IgD-negative memory B cell (primary cell): ENCODE data around the gene ZCCHC14. TPM values are rescaled to one million over a fixed set of nuclear protein-coding genes. Genes with fewer than 3 reads are reported as not detected.
"Not testable (repeated sequence)": the region's sequence is repeated elsewhere in the genome, so short reads cannot be mapped to it uniquely, and the experiment has no call there.

ENCODE experiments used
- H3K27ac Mint-ChIP-seq, 3 donors: one replicate each; pipeline ENCODE4 v1.8.0; 2020 to 2022; ENCODE audit warnings: mild to moderate bottlenecking in 3 of 3, mixed read lengths in 3 of 3, moderate library complexity in 1 of 3
- H3K27me3 Mint-ChIP-seq: one replicate; pipeline ENCODE4 v1.8.0; 2021; ENCODE audit warnings: mixed read lengths
- H3K36me3 Mint-ChIP-seq: one replicate; pipeline ENCODE4 v1.8.0; 2020; ENCODE audit warnings: mild to moderate bottlenecking, mixed read lengths
- H3K4me1 Mint-ChIP-seq, 3 donors: one replicate each; pipeline ENCODE4 v1.8.0; 2020 to 2022; ENCODE audit warnings: mixed read lengths in 3 of 3, mild to moderate bottlenecking in 1 of 3
- H3K4me3 Mint-ChIP-seq, 4 donors: one replicate each; pipeline ENCODE4 v1.8.0; 2020 to 2022; ENCODE audit warnings: mild to moderate bottlenecking in 4 of 4, mixed read lengths in 4 of 4, moderate library complexity in 3 of 4
- H3K9me3 Mint-ChIP-seq, 3 donors: one replicate each; pipeline ENCODE4 v1.8.0; 2020 to 2021; ENCODE audit warnings: mixed read lengths in 3 of 3, mild to moderate bottlenecking in 1 of 3
- polyA plus RNA-seq: library from polyadenylated mRNA; unstranded; fragments of 300-500 nt; fragmentation: Illumina TruSeq; gene quantifications from one replicate; pipeline ENCODE4 v1.2.3, GENCODE V29; 2021

ZCCHC14 gene
- polyA plus RNA-seq, 1 donor from 2014 or later = 0.53 TPM

DNA sequence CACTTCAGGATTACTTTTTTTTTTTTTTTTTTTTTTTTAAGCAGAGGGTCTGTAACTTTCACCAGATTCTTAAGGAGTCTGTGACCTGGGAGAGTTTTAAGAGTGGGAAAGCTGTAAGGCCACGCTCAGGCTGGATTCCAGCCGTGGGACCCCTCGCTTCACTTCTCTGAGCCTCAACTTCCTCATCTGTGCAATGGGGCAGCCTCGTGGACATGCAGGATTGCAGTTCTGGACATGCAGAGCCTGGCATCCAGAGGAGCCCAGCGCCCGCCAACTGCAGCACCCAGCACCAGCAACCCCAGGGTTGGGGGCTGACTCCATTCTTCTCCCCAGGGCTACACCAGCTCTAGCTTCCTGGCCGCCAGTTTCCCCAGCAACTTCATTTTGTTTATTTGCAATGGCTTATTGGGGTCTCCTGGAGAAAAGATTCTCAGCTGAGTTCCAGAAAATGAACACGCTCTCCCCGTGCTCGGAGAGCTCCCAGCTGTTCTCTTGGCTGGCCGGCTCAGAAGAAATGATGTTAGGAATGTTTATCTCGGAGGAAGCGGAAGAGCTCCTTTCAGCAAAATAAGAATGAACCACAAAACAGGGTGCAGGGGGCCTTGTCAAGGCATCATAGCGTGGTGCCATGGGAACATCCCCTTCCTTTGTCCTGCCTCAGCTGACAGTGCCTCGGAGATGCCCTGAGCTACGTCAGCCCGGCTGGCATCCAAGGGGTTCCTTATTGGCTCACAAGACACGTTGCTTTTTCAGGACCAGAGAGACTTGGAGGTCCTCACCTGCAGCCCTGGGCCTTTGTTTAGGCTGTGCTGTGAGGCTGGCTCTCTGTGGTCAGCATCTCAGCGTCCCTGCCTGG lies 22.9 kb upstream of the ZCCHC14 start:
- Mint-ChIP-seq H3K27me3 (peaks cover 18% of the 10 kb centered on the region), H3K4me3 (no peak overlapping the region), H3K27ac (no peak overlapping the region), H3K4me1 (no peaks in the 10 kb centered on the region), H3K36me3 (no peaks in the 10 kb centered on the region), H3K9me3 (no peaks in the 10 kb centered on the region)

GRCh38 chr16:87509778-87510177 lies 17.0 kb upstream of the ZCCHC14 start:
- H3K4me3 Mint-ChIP-seq, H3K4me1 Mint-ChIP-seq, H3K9me3 Mint-ChIP-seq, H3K36me3 Mint-ChIP-seq, H3K27ac Mint-ChIP-seq: not testable (repeated sequence)
- H3K27me3 Mint-ChIP-seq = peaks cover 35% of the 10 kb centered on the region

DNA sequence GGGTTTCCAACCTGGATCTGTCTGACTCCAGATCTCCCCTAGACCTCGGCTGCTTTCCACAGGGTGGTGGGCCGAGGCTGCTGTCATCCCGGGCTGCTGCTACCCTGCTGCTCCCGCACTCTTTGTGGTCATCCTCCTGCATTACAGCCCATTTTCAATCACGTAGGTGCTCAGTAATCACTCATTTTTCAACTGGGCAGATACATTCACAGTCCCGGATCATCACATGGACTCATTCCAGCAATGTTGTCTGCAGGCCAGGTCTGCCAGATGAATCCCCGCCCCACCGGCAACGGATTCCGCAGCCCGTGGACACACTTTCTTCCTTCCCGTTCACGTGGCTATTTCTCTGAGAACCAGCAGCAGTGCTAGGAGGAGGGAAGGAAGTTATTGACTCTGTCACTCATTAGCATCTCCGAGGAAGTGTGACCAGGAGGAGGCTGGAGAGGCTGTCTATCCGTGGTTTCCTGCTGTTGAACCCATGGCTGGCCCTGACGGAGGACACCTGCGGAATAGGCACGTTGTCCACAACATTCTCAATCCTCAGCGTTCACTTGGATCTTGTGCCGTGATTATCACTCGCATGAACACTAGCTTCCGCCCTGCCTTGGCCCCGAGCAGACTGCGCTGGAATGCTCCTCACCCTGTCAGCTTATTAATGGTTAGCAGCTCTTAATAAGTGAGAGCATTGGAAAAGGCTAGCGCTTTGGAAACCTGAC lies 14.7 kb upstream of the ZCCHC14 start:
- Mint-ChIP-seq H3K4me1 (peaks cover 0 to 6% (median 0%) of the 10 kb centered on the region in 3 donors), H3K27ac (no peak overlapping the region), H3K4me3 (no peak overlapping the region), H3K27me3 (peaks cover 35% of the 10 kb centered on the region), H3K36me3 (peaks cover 4% of the 10 kb centered on the region), H3K9me3 (no peaks in the 10 kb centered on the region)

- no peak overlapping the region for H3K4me3 Mint-ChIP-seq
These were observed 13.9 kb upstream of the ZCCHC14 start for GRCh38 chr16:87506423-87507350.

GRCh38 chr16:87505834-87506233 lies 13.0 kb upstream of the ZCCHC14 start:
- Mint-ChIP-seq H3K4me1 (peaks cover 0 to 6% (median 0%) of the 10 kb centered on the region in 3 donors), H3K36me3 (peaks cover 4% of the 10 kb centered on the region), H3K27me3 (peaks cover 30% of the 10 kb centered on the region), H3K9me3 (no peaks in the 10 kb centered on the region), H3K27ac (no peak overlapping the region), H3K4me3 (no peak overlapping the region)

More at GRCh38 chr16:87506423-87507350, 13.9 kb upstream of the ZCCHC14 start:
- Mint-ChIP-seq H3K27me3 (peaks cover 32% of the 10 kb centered on the region), H3K9me3 (no peaks in the 10 kb centered on the region), H3K4me1 (peaks cover 0 to 6% (median 0%) of the 10 kb centered on the region in 3 donors), H3K36me3 (peaks cover 4% of the 10 kb centered on the region), H3K27ac (no peak overlapping the region)

- H3K27me3 Mint-ChIP-seq = peaks cover 36% of the 10 kb centered on the region
- not testable (repeated sequence) for H3K4me3 Mint-ChIP-seq, H3K27ac Mint-ChIP-seq, H3K36me3 Mint-ChIP-seq, H3K4me1 Mint-ChIP-seq, H3K9me3 Mint-ChIP-seq
These were observed 10.6 kb upstream of the ZCCHC14 start for GRCh38 chr16:87503232-87503937.

- no peaks in the 10 kb centered on the region for H3K9me3 Mint-ChIP-seq
- no peak overlapping the region for H3K27ac Mint-ChIP-seq
- peaks cover 37% of the 10 kb centered on the region for H3K27me3 Mint-ChIP-seq
- H3K4me1 Mint-ChIP-seq = peaks cover 0 to 6% (median 5%) of the 10 kb centered on the region in 3 donors
- H3K4me3 Mint-ChIP-seq = no peak overlapping the region
- H3K36me3 Mint-ChIP-seq = peaks cover 1% of the 10 kb centered on the region
These were observed 9.6 kb upstream of the ZCCHC14 start for GRCh38 chr16:87502308-87502969.

DNA sequence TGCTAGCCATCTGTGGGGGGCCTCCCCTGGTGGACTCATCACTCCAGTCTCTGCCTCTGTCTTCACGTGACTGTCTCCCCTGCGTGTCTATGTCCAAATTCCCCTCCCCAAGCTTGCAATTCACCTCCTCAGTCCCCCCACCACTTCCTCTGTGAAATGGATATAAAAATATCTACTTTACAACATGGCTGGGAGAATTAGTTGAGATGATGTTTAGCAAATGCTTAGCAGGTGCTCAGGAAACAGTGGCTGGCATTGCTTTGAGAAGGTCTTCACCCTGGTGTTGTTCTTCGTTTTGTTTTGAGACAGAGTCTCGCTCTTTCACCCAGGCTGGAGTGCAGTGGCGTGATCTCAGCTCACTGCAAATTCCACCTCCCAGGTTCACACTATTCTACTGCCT lies 8.3 kb upstream of the ZCCHC14 start:
- no peak overlapping the region for H3K4me3 Mint-ChIP-seq
- H3K9me3 Mint-ChIP-seq = no peaks in the 10 kb centered on the region
- H3K4me1 Mint-ChIP-seq = peaks cover 9 to 13% (median 12%) of the 10 kb centered on the region in 3 donors
- H3K27me3 Mint-ChIP-seq = peaks cover 39% of the 10 kb centered on the region
- H3K27ac Mint-ChIP-seq = no peak overlapping the region
- H3K36me3 Mint-ChIP-seq = peaks cover 2% of the 10 kb centered on the region

DNA sequence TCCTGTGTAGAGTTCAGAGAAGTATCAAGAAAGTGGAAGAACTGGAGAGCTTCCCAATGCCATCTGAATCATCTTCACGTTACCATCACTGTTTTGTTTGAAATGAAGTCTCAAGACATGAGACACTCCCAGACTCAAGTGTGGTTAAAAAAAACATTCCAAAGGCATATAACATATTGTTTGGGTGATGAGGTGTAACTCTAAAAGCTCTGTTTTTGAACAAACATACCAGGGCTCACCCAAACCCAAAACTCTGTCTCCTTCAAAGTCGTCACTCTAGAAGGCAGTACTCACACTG lies 6.3 kb upstream of the ZCCHC14 start:
- Mint-ChIP-seq H3K36me3 (peaks cover 2% of the 10 kb centered on the region), H3K4me1 (peaks cover 10 to 21% (median 17%) of the 10 kb centered on the region in 3 donors), H3K9me3 (no peaks in the 10 kb centered on the region), H3K27me3 (peaks cover 39% of the 10 kb centered on the region), H3K27ac (no peak overlapping the region), H3K4me3 (no peak overlapping the region)

GRCh38 chr16:87498324-87499188 lies 5.7 kb upstream of the ZCCHC14 start:
- Mint-ChIP-seq H3K4me3 (no peak overlapping the region), H3K36me3 (peaks cover 2% of the 10 kb centered on the region), H3K27me3 (peaks cover 41% of the 10 kb centered on the region), H3K9me3 (no peaks in the 10 kb centered on the region), H3K27ac (no peak overlapping the region), H3K4me1 (peaks cover 12 to 22% (median 14%) of the 10 kb centered on the region in 3 donors)

DNA sequence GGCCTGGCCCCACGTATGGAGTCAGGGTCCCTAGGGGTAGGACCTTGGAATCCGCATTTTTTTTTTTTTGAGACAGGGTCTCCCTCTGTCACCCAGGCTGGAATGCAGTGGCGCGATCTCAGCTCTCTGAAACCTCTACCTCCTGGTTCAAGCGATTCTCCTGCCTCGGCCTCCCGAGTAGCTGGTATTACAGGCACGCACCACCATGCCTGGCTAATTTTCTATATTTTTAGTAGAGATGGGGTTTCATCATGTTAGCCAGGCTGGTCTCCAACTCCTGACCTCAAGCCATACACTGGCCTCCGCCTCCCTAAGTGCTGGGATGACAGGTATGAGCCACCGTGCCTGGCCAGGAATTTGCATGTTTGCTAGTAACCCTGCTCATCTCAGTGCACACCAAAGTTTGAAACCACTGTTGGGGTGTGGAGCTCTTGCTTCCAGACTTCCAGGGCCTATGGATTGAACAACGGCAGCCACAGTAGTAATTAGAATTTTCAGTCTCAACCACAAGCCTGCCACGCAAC lies 5.0 kb upstream of the ZCCHC14 start:
- H3K27ac Mint-ChIP-seq, H3K4me3 Mint-ChIP-seq, H3K9me3 Mint-ChIP-seq, H3K36me3 Mint-ChIP-seq: not testable (repeated sequence)
- Mint-ChIP-seq H3K27me3 (peaks cover 47% of the 10 kb centered on the region), H3K4me1 (peaks cover 14 to 26% (median 15%) of the 10 kb centered on the region in 3 donors)

- not testable (repeated sequence) for H3K36me3 Mint-ChIP-seq, H3K9me3 Mint-ChIP-seq
- Mint-ChIP-seq H3K4me3 (peak overlapping the region in 1 of 4 donors; percentile 22), H3K4me1 (peaks cover 14 to 26% (median 15%) of the 10 kb centered on the region in 3 donors), H3K27ac (peak overlapping the region in 1 of 3 donors; percentile 36), H3K27me3 (peaks cover 47% of the 10 kb centered on the region)
These were observed 4.4 kb upstream of the ZCCHC14 start for GRCh38 chr16:87497023-87497766.
